Stimulated activated CD8-positive, alpha-beta memory T cell treated with anti-CD3 and anti-CD28 coated beads, Interleukin-12 subunit alpha, Interleukin-12 subunit beta, amount 100 ng/mL, for 24 hours (primary cell): ENCODE results near the gene CSRNP3.

Experiments used
- DNase-seq: peaks from one replicate; pipeline ENCODE4 v3.0.0-alpha.2; 2020; ENCODE audit errors: extremely low read depth

CSRNP3 gene

GRCh38 chr2:165539985-165540384 lies 70.5 kb downstream of the CSRNP3 start:
- DNase-seq, result no peak

GRCh38 chr2:165544897-165545296 lies 75.4 kb downstream of the CSRNP3 start:
- DNase-seq, result no peak

- DNase-seq, result no peak
These were observed 78.4 kb downstream of the CSRNP3 start for GRCh38 chr2:165547900-165548299.

GRCh38 chr2:165549619-165550018 lies 80.1 kb downstream of the CSRNP3 start:
- no peak for DNase-seq

GRCh38 chr2:165558832-165559231 lies 89.3 kb downstream of the CSRNP3 start:
- DNase-seq, result no peak

- no peak for DNase-seq
These were observed 91.0 kb downstream of the CSRNP3 start for GRCh38 chr2:165560377-165560988.

- DNase-seq, result no peak
These were observed 92.0 kb downstream of the CSRNP3 start for GRCh38 chr2:165561516-165561915.

GRCh38 chr2:165562233-165562632 lies 92.7 kb downstream of the CSRNP3 start:
- DNase-seq, result no peak

- no peak for DNase-seq
These were observed 94.1 kb downstream of the CSRNP3 start for GRCh38 chr2:165563468-165564225.

- DNase-seq, result no peak
These were observed 96.5 kb downstream of the CSRNP3 start for GRCh38 chr2:165566008-165566407.

GRCh38 chr2:165567273-165567672 lies 97.8 kb downstream of the CSRNP3 start:
- no peak for DNase-seq

- no peak for DNase-seq
These were observed 98.9 kb downstream of the CSRNP3 start for GRCh38 chr2:165568361-165568760.

GRCh38 chr2:165571477-165571876 lies 102.0 kb downstream of the CSRNP3 start:
- no peak for DNase-seq

- DNase-seq, result no peak
These were observed 102.7 kb downstream of the CSRNP3 start for GRCh38 chr2:165572151-165572550.

GRCh38 chr2:165573534-165574461 lies 104.3 kb downstream of the CSRNP3 start:
- no peak for DNase-seq

GRCh38 chr2:165575044-165575615 lies 105.6 kb downstream of the CSRNP3 start:
- DNase-seq, result no peak

- DNase-seq, result no peak
These were observed 107.1 kb downstream of the CSRNP3 start for GRCh38 chr2:165576409-165577154.

- DNase-seq, result no peak
These were observed 112.9 kb downstream of the CSRNP3 start for GRCh38 chr2:165582409-165582808.

- DNase-seq, result no peak
These were observed 113.5 kb downstream of the CSRNP3 start for GRCh38 chr2:165582863-165583506.

- DNase-seq, result no peak
These were observed 114.7 kb downstream of the CSRNP3 start for GRCh38 chr2:165584126-165584654.

- no peak for DNase-seq
These were observed 116.5 kb downstream of the CSRNP3 start for GRCh38 chr2:165586019-165586418.
